ENCODE measurements around the gene SGMS1.

The SGMS1 gene

DNA sequence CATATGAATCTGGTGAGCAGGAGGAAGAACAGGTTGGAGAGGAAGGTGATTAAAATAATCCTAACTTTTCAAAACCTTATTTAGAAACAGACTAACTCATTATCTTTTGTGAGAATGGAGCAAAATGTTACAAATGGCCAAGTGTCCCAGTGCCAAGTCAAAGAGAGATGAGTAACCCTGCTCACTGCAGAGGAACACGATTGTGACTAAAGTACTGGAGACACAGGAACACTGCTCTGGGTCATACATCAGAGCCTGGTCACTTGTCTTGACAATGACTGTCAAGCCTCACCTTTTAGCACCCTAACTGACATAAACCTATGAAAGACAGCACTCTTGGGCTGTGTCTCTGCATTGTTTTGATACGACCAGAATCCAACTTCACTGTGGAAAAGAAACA lies 108.8 kb downstream of the SGMS1 start:
- TF ChIP-seq, protein P1, sequence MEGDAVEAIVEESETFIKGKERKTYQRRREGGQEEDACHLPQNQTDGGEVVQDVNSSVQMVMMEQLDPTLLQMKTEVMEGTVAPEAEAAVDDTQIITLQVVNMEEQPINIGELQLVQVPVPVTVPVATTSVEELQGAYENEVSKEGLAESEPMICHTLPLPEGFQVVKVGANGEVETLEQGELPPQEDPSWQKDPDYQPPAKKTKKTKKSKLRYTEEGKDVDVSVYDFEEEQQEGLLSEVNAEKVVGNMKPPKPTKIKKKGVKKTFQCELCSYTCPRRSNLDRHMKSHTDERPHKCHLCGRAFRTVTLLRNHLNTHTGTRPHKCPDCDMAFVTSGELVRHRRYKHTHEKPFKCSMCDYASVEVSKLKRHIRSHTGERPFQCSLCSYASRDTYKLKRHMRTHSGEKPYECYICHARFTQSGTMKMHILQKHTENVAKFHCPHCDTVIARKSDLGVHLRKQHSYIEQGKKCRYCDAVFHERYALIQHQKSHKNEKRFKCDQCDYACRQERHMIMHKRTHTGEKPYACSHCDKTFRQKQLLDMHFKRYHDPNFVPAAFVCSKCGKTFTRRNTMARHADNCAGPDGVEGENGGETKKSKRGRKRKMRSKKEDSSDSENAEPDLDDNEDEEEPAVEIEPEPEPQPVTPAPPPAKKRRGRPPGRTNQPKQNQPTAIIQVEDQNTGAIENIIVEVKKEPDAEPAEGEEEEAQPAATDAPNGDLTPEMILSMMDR (IDR thresholded peaks at IDR 0.05; ENCODE audit: insufficient read depth, low read length, poor library complexity, severe bottlenecking) = no peak

DNA sequence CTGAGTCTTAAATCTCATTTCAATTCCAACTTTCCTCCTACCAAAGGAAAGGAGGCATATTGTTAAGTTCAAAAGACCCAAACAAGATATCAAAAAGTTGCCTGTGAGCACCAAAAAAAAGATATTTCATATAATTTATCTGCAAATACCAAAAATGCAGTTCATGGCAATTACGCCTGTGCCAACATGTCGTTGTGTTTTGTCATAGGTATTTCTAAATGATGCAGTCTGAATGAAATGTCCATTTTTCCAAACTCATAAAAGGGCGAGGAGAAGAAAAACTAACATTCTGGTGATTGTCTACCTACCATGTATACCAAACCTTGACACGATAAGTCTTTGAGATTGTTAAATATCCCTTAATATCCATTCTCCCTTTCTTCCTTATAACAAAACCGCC lies 109.8 kb downstream of the SGMS1 start:
- no peak overlapping the region for H3K4me3 ChIP-seq (replicated peaks; ENCODE audit: low read depth, low read length)
- no peaks in the 10 kb centered on the region for H3K27me3 ChIP-seq (replicated peaks; ENCODE audit: control insufficient read depth, insufficient read depth, low read length)
- H3K36me3 ChIP-seq (ENCODE audit: control insufficient read depth, insufficient read depth, low read length) = no peaks in the 10 kb centered on the region
- DNase-seq (ENCODE audit: extremely low read depth, insufficient read length) = no peak
- TF ChIP-seq, protein P1 (IDR thresholded peaks at IDR 0.05; ENCODE audit: insufficient read depth, low read length, poor library complexity, severe bottlenecking) = no peak

More for the DNA sequence above, 108.8 kb downstream of the SGMS1 start:
- DNase-seq (ENCODE audit: extremely low read depth, insufficient read length) = no peak
- no peaks in the 10 kb centered on the region for H3K27me3 ChIP-seq (replicated peaks; ENCODE audit: control insufficient read depth, insufficient read depth, low read length)
- H3K4me3 ChIP-seq (replicated peaks; ENCODE audit: low read depth, low read length) = no peak overlapping the region
- H3K36me3 ChIP-seq (ENCODE audit: control insufficient read depth, insufficient read depth, low read length) = peaks cover 3% of the 10 kb centered on the region; the same call in 1 of the 2 replicates

DNA sequence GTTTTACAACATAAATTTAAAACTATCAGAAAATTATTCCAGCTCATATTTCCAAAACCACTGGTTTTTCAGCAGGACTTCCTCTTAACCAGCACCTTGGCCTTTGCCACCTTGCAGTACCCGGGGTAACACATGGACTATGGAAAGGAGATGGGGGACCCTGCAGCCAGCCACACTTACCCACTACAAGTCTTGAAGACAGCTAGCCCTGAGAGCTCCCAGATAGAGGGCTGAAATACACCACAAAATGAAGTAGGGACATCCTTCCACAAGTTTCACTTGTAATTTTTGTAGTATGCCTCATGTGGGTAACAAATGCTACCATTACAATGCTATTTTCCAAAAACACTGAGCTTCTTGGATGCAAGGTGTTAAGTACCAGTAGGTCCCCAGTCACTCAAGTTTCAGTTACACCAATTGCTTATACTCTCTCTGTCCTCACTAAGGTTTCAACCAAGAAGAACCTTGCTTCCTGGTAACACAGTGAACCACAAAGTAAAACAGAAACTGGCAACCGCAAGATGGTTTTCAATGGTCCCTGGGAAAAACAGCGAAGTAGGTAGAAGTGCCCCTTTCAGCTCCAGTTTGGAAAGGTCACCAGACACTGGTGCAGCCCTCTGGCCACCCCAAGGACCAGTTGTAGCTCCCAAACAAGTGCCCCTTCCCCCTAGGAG lies 110.9 kb downstream of the SGMS1 start:
- peak; percentile 47 for DNase-seq (ENCODE audit: extremely low read depth, insufficient read length)

DNA sequence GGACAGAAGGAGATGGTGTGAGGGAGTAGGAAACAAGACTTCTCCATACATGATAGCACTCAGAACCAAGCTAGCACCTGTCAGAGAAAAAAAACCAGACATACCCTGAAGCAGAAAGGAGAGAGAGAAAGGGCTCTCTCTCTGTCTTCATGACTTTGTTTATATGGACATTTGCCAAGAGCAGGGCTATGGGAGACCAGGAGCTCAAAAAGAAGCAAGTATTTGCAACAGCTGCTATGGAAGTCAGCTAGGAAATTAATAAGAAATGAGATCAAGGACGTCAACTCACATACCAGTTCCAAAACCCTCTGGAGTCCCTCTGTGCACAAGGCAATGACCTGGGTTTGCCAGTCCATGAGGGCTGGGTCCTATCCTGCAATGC lies 111.6 kb downstream of the SGMS1 start:
- DNase-seq (ENCODE audit: extremely low read depth, insufficient read length) = no peak
- Histone ChIP-seq H3K27me3 (replicated peaks; ENCODE audit: control insufficient read depth, insufficient read depth, low read length) (no peaks in the 10 kb centered on the region), H3K4me3 (replicated peaks; ENCODE audit: low read depth, low read length) (no peak overlapping the region), H3K36me3 (ENCODE audit: control insufficient read depth, insufficient read depth, low read length) (no peaks in the 10 kb centered on the region)
- TF ChIP-seq, protein P1 (IDR thresholded peaks at IDR 0.05; ENCODE audit: insufficient read depth, low read length, poor library complexity, severe bottlenecking) = no peak

More for the DNA sequence above, 110.9 kb downstream of the SGMS1 start:
- Histone ChIP-seq H3K4me3 (replicated peaks; ENCODE audit: low read depth, low read length) (peak overlapping the region; percentile 0; the same call in 1 of the 2 replicates), H3K36me3 (ENCODE audit: control insufficient read depth, insufficient read depth, low read length) (no peaks in the 10 kb centered on the region), H3K27me3 (replicated peaks; ENCODE audit: control insufficient read depth, insufficient read depth, low read length) (no peaks in the 10 kb centered on the region)
- TF ChIP-seq, protein P1 (IDR thresholded peaks at IDR 0.05; ENCODE audit: insufficient read depth, low read length, poor library complexity, severe bottlenecking) = no peak

DNA sequence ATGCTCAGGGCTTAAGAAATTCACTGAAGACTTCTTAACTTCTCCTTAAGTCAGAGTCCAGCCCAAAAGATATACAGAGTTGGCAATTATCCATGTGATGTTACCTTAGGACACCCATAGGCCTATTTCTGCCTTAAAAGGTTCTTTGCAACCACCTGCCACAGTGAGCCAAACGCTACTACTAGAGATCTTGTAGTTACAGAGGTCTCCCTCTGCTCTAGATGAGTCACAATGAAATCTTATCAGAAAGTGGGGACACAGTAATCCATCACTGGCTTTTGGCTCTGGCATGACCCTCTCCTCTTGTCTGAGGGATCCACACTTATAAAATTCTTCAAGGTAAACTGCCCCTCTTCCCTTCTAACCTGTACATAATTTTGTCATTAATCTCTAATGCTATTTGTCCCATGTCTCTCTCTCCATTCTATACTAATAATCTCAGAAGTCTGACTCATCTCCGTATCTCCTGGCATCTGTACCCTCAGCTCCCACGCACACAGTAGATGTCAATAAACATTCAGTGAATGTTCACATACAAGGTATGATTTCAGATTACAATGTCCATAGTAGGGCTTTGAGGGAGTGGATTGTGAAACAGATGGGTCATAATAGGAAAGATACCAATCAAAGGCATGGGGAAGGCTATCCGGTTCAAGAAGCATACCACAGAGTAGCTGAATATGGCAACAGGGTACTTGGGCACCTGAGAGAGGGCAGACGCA lies 112.1 kb downstream of the SGMS1 start:
- Histone ChIP-seq H3K4me3 (replicated peaks; ENCODE audit: low read depth, low read length) (no peak overlapping the region), H3K27me3 (replicated peaks; ENCODE audit: control insufficient read depth, insufficient read depth, low read length) (no peaks in the 10 kb centered on the region), H3K36me3 (ENCODE audit: control insufficient read depth, insufficient read depth, low read length) (no peaks in the 10 kb centered on the region)
- DNase-seq (ENCODE audit: extremely low read depth, insufficient read length) = peak; percentile 59
- TF ChIP-seq, protein P1 (IDR thresholded peaks at IDR 0.05; ENCODE audit: insufficient read depth, low read length, poor library complexity, severe bottlenecking) = no peak

Measured in GM06990 (cell line).